Astrocyte (in vitro differentiated cells and primary cell): ENCODE measurements around the gene TNFRSF8. TPM values are rescaled to one million over a fixed set of nuclear protein-coding genes. Genes with fewer than 3 reads are reported as not detected.

Experiments used
- DNase-seq: peaks from one replicate; pipeline ENCODE4 v3.0.0-alpha.2; 2010; ENCODE audit warnings: low read depth
- FAIRE-seq: peaks from 2 replicates; lab custom pipeline; 2011; peaks lifted over from hg19 to GRCh38; lab: Jason Lieb, UNC
- H2AFZ ChIP-seq: 2 replicates; pipeline ENCODE4 v1.6.0; 2012; ENCODE audit warnings: low read depth, low read length, inconsistent platforms
- H3K27ac ChIP-seq: 2 replicates; pipeline ENCODE4 v1.5.1; 2011; ENCODE audit warnings: low read depth, low read length, inconsistent platforms
- H3K27me3 ChIP-seq: 2 replicates; pipeline ENCODE4 v1.6.0; 2011; ENCODE audit warnings: low read length, inconsistent platforms; ENCODE audit not compliant: insufficient read depth
- H3K36me3 ChIP-seq: 2 replicates; pipeline ENCODE4 v1.5.1; 2011; ENCODE audit warnings: low read length, inconsistent platforms; ENCODE audit not compliant: insufficient read depth
- H3K4me1 ChIP-seq: 2 replicates; pipeline ENCODE4 v1.5.1; 2011; ENCODE audit warnings: low read length, inconsistent platforms; ENCODE audit not compliant: insufficient read depth
- H3K4me2 ChIP-seq: 2 replicates; pipeline ENCODE4 v1.6.0; 2012; ENCODE audit warnings: low read length, inconsistent platforms
- H3K4me3 ChIP-seq: 2 replicates; pipeline ENCODE4 v1.5.1; 2011; ENCODE audit warnings: low read depth, mild to moderate bottlenecking, low read length, inconsistent platforms; ENCODE audit not compliant: insufficient read depth
- H3K79me2 ChIP-seq: 2 replicates; pipeline ENCODE4 v1.6.0; 2012; ENCODE audit warnings: mild to moderate bottlenecking, low read length, inconsistent platforms; ENCODE audit not compliant: insufficient read depth
- H3K9ac ChIP-seq: 2 replicates; pipeline ENCODE4 v1.6.0; 2012; ENCODE audit warnings: mild to moderate bottlenecking, low read length, inconsistent platforms
- H3K9me3 ChIP-seq: 2 replicates; pipeline ENCODE4 v1.5.1; 2012; ENCODE audit warnings: low read depth, mild to moderate bottlenecking, low read length, inconsistent platforms; ENCODE audit not compliant: insufficient read depth
- H4K20me1 ChIP-seq: 2 replicates; pipeline ENCODE4 v1.6.0; 2012; ENCODE audit warnings: low read length, inconsistent platforms; ENCODE audit not compliant: insufficient read depth
- H3K27ac Mint-ChIP-seq: one replicate; pipeline ENCODE4 v1.8.0; 2021; ENCODE audit warnings: mild to moderate bottlenecking, mixed read lengths; ENCODE audit not compliant: unreplicated experiment
- H3K27me3 Mint-ChIP-seq: one replicate; pipeline ENCODE4 v1.8.0; 2021; ENCODE audit warnings: low read depth, mixed read lengths; ENCODE audit not compliant: unreplicated experiment
- H3K36me3 Mint-ChIP-seq: one replicate; pipeline ENCODE4 v1.8.0; 2021; ENCODE audit warnings: low read depth, mixed read lengths; ENCODE audit not compliant: unreplicated experiment
- H3K4me1 Mint-ChIP-seq: one replicate; pipeline ENCODE4 v1.8.0; 2021; ENCODE audit warnings: low read depth, mixed read lengths; ENCODE audit not compliant: unreplicated experiment
- H3K4me3 Mint-ChIP-seq: one replicate; pipeline ENCODE4 v1.8.0; 2021; ENCODE audit warnings: mild to moderate bottlenecking, moderate library complexity, mixed read lengths; ENCODE audit not compliant: unreplicated experiment
- H3K9me3 Mint-ChIP-seq: one replicate; pipeline ENCODE4 v1.8.0; 2021; ENCODE audit warnings: mild to moderate bottlenecking, mixed read lengths; ENCODE audit not compliant: unreplicated experiment
- EZH2 ChIP-seq: IDR thresholded peaks from 2 replicates; pipeline ENCODE4 v1.6.1; 2012; ENCODE audit warnings: mild to moderate bottlenecking, low read length, inconsistent platforms; ENCODE audit not compliant: insufficient read depth
- total RNA-seq: library from RNA; stranded (reverse); gene quantifications from 2 replicates; pipeline ENCODE4 v1.2.1, GENCODE V29; 2021
- TF ChIP-seq, protein P1 (sequence below): IDR thresholded peaks from 2 replicates; pipeline ENCODE4 v1.5.1; 2011; ENCODE audit warnings: low read depth, mild to moderate bottlenecking, inconsistent platforms, low read length, moderate library complexity; ENCODE audit not compliant: insufficient read depth

TNFRSF8 gene
- total RNA-seq, 1 donor from 2014 or later = 0.16 TPM

DNA sequence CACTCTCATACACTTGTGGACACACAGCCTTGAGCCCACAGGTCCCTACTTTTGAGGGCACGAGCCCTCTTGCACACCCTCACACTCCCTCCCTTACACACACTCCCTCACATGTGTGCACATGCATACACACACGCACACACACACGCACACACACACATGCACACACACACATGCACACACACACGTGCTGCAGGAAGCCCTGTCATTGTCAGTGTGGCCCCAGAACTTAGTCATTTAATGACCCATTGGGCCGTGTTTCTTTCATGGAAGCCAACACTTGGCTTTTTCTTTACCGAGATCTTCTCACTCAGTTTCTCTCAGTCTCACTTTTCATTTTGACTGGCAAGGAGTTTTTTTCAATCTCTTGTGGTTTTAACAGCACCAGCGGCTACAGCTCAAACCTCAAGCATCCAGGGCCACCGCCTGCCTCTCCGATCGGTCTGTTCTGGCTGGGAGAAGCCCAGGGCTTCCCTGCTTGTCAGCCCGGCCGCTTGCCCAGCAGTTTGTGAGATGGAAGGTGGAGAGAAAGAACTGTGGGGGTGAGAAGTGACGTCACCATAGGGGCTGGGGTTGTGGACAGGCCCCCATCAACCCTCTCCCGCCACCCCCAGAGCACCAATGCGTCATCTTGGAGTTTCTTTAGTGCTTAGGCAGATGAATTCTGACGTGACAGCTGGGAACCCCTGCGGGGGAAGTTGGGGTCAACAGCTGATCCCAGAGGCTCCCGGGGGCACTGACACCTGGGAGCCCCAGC is 15.8 kb upstream of the TNFRSF8 start:
- H3K36me3 Mint-ChIP-seq = no peaks in the 10 kb centered on the region
- peaks cover 10% of the 10 kb centered on the region for H3K4me1 Mint-ChIP-seq
- no peaks in the 10 kb centered on the region for H3K36me3 ChIP-seq
- DNase-seq (peak; percentile 82), FAIRE-seq (no peak)
- H3K9me3 ChIP-seq = no peaks in the 10 kb centered on the region
- H3K27ac Mint-ChIP-seq = no peak overlapping the region
- no peaks in the 10 kb centered on the region for H4K20me1 ChIP-seq
- no peak for TF ChIP-seq EZH2
- TF ChIP-seq, protein P1, sequence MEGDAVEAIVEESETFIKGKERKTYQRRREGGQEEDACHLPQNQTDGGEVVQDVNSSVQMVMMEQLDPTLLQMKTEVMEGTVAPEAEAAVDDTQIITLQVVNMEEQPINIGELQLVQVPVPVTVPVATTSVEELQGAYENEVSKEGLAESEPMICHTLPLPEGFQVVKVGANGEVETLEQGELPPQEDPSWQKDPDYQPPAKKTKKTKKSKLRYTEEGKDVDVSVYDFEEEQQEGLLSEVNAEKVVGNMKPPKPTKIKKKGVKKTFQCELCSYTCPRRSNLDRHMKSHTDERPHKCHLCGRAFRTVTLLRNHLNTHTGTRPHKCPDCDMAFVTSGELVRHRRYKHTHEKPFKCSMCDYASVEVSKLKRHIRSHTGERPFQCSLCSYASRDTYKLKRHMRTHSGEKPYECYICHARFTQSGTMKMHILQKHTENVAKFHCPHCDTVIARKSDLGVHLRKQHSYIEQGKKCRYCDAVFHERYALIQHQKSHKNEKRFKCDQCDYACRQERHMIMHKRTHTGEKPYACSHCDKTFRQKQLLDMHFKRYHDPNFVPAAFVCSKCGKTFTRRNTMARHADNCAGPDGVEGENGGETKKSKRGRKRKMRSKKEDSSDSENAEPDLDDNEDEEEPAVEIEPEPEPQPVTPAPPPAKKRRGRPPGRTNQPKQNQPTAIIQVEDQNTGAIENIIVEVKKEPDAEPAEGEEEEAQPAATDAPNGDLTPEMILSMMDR = no peak
- H3K9me3 Mint-ChIP-seq = peaks cover 2% of the 10 kb centered on the region
- no peak overlapping the region for H2AFZ ChIP-seq
- H3K4me1 ChIP-seq = peaks cover 13% of the 10 kb centered on the region
- no peak overlapping the region for H3K4me3 ChIP-seq
- no peak overlapping the region for H3K4me3 Mint-ChIP-seq
- H3K27me3 ChIP-seq = peaks cover 9% of the 10 kb centered on the region
- H3K4me2 ChIP-seq = peak overlapping the region; percentile 48
- peaks cover 10% of the 10 kb centered on the region for H3K27me3 Mint-ChIP-seq
- no peak overlapping the region for H3K27ac ChIP-seq
- H3K9ac ChIP-seq = no peak overlapping the region
- H3K79me2 ChIP-seq = no peaks in the 10 kb centered on the region

GRCh38 chr1:12048372-12048771 is 14.7 kb upstream of the TNFRSF8 start:
- H3K27me3 Mint-ChIP-seq = peaks cover 10% of the 10 kb centered on the region
- H3K4me2 ChIP-seq = no peak overlapping the region
- peaks cover 15% of the 10 kb centered on the region for H3K4me1 Mint-ChIP-seq
- no peak overlapping the region for H2AFZ ChIP-seq
- no peak overlapping the region for H3K27ac ChIP-seq
- H4K20me1 ChIP-seq = no peaks in the 10 kb centered on the region
- no peaks in the 10 kb centered on the region for H3K36me3 ChIP-seq
- no peak overlapping the region for H3K9ac ChIP-seq
- no peak overlapping the region for H3K4me3 ChIP-seq
- H3K4me3 Mint-ChIP-seq = no peak overlapping the region
- H3K4me1 ChIP-seq = peaks cover 15% of the 10 kb centered on the region
- DNase-seq (no peak), FAIRE-seq (no peak)
- H3K36me3 Mint-ChIP-seq = no peaks in the 10 kb centered on the region
- TF ChIP-seq, protein P1 = no peak
- no peak for TF ChIP-seq EZH2
- H3K9me3 ChIP-seq = no peaks in the 10 kb centered on the region
- no peaks in the 10 kb centered on the region for H3K79me2 ChIP-seq
- no peak overlapping the region for H3K27ac Mint-ChIP-seq
- peaks cover 9% of the 10 kb centered on the region for H3K27me3 ChIP-seq
- peaks cover 2% of the 10 kb centered on the region for H3K9me3 Mint-ChIP-seq

DNA sequence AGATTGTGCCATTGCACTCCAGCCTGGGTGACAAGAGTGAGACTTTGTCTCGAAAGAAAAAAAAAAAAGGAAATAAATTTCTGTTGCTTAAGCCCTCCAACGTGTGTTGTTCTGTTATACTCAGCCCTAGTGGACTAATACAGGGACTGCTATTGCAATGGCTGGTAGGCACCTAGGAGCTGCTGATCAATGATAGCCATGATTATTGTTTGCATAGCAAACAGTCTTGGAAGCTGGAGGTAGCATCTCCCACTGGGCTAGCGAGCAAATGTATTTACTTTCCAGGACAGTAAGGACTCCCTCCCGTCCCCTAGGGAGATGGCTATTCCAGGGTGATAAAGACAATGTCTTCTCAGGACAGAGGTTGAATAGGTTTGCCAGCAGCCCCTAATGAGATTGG is 13.5 kb upstream of the TNFRSF8 start:
- Histone ChIP-seq H2AFZ (no peak overlapping the region), H3K9ac (no peak overlapping the region), H4K20me1 (no peaks in the 10 kb centered on the region), H3K27ac (no peak overlapping the region), H3K4me2 (no peak overlapping the region), H3K79me2 (no peaks in the 10 kb centered on the region), H3K36me3 (no peaks in the 10 kb centered on the region), H3K4me1 (peaks cover 15% of the 10 kb centered on the region), H3K4me3 (no peak overlapping the region), H3K9me3 (no peaks in the 10 kb centered on the region), H3K27me3 (peaks cover 8% of the 10 kb centered on the region)
- DNase-seq = no peak
- Mint-ChIP-seq H3K27me3 (peaks cover 9% of the 10 kb centered on the region), H3K36me3 (no peaks in the 10 kb centered on the region), H3K4me1 (peaks cover 18% of the 10 kb centered on the region), H3K4me3 (no peak overlapping the region), H3K9me3 (no peaks in the 10 kb centered on the region), H3K27ac (no peak overlapping the region)
- FAIRE-seq = no peak
- TF ChIP-seq EZH2 = no peak
- TF ChIP-seq, protein P1 = no peak
